PC-3 (cell line): ENCODE measurements around the gene EIF4G3. TPM values are rescaled to one million over a fixed set of nuclear protein-coding genes. Genes with fewer than 3 reads are reported as not detected.

Experiments used
- ATAC-seq: fragments of 200-7000 bp; cut with Tn5 transposase; 2 replicates; pipeline ENCODE4 v1.9.1; 2020; ENCODE audit warnings: mild to moderate bottlenecking, moderate library complexity
- BruUV-seq: library from RNA; stranded (reverse); fragments of 400-500 nt; replicated peaks from 2 replicates; lab custom pipeline; 2021; lab: Mats Ljungman, UMichigan
- CTCF ChIA-PET: fragments of 300-600 bp; sonication (Branson Sonifier 250); formaldehyde crosslinking; loops from one replicate; lab custom pipeline; 2022; ENCODE audit warnings: antibody characterized with exemption; lab: Charles Lee
- POLR2A ChIA-PET: fragments of 300-600 bp; sonication (Branson Sonifier 250); formaldehyde crosslinking; loops from one replicate; lab custom pipeline; 2022; ENCODE audit warnings: antibody characterized with exemption; ENCODE audit not compliant: unreplicated experiment; lab: Charles Lee
- DNase-seq: peaks from one replicate; pipeline ENCODE4 v3.0.0-alpha.2; 2015
- H2AFZ ChIP-seq: fragments of 300-600 bp; sonication (generic); 2 replicates; pipeline ENCODE4 v1.6.0; 2016; ENCODE audit warnings: antibody characterized with exemption, low read length
- H3F3A ChIP-seq: fragments of 300-600 bp; sonication (generic); one replicate; pipeline ENCODE4 v1.6.0; 2017; ENCODE audit warnings: antibody characterized with exemption, low read length, control low read depth, mild to moderate bottlenecking; ENCODE audit not compliant: unreplicated experiment
- H3K27ac ChIP-seq: fragments of 300-600 bp; sonication (generic); 2 replicates; pipeline ENCODE4 v1.5.1; 2016; ENCODE audit warnings: mild to moderate bottlenecking, low read length
- H3K27me3 ChIP-seq: fragments of 300-600 bp; sonication (generic); 2 replicates; pipeline ENCODE4 v1.6.1; 2016; ENCODE audit warnings: low read length, mixed read lengths
- H3K36me3 ChIP-seq: fragments of 300-600 bp; sonication (generic); 2 replicates; pipeline ENCODE4 v1.6.1; 2016; ENCODE audit warnings: low read depth, mixed run types, low read length, mixed read lengths
- H3K4me1 ChIP-seq: fragments of 300-600 bp; sonication (generic); 2 replicates; pipeline ENCODE4 v1.5.1; 2016; ENCODE audit warnings: low read length; ENCODE audit not compliant: insufficient read depth
- H3K4me2 ChIP-seq: fragments of 300-600 bp; sonication (generic); 2 replicates; pipeline ENCODE4 v1.6.0; 2016; ENCODE audit warnings: low read length
- H3K4me3 ChIP-seq: fragments of 300-600 bp; sonication (generic); 2 replicates; pipeline ENCODE4 v1.5.1; 2016; ENCODE audit warnings: mild to moderate bottlenecking, low read length, mixed read lengths
- H3K79me2 ChIP-seq: fragments of 300-600 bp; sonication (generic); 2 replicates; pipeline ENCODE4 v1.6.1; 2017; ENCODE audit warnings: low read length, mixed read lengths
- H3K9ac ChIP-seq: fragments of 300-600 bp; sonication (generic); 2 replicates; pipeline ENCODE4 v1.6.0; 2016; ENCODE audit warnings: mild to moderate bottlenecking, low read length
- H3K9me2 ChIP-seq: fragments of 300-600 bp; sonication (generic); replicated peaks from 2 replicates; pipeline ENCODE4 v1.6.1; 2016; ENCODE audit warnings: mixed run types, low read length, mixed read lengths
- H3K9me3 ChIP-seq: fragments of 300-600 bp; sonication (generic); 2 replicates; pipeline ENCODE4 v1.6.1; 2016; ENCODE audit warnings: low read length, mixed read lengths
- H4K20me1 ChIP-seq: fragments of 300-600 bp; sonication (generic); 2 replicates; pipeline ENCODE4 v1.6.1; 2016; ENCODE audit warnings: low read length, mixed read lengths
- EZH2 ChIP-seq: fragments of 300-600 bp; sonication (generic); IDR thresholded peaks from one replicate; pipeline ENCODE4 v1.6.1; 2017; ENCODE audit warnings: antibody characterized with exemption, mild to moderate bottlenecking, low read length; ENCODE audit not compliant: unreplicated experiment
- EZH2phosphoT487 ChIP-seq: fragments of 300-600 bp; sonication (generic); IDR thresholded peaks from 2 replicates; pipeline ENCODE4 v1.6.1; 2018; ENCODE audit warnings: mild to moderate bottlenecking, antibody characterized with exemption, low read length, borderline replicate concordance
- intact Hi-C: fragments of 100-400 bp; cut with micrococcal nuclease; formaldehyde crosslinking; loops from 2 replicates; pipeline ENCODE4 v1.9.0; 2023
- total RNA-seq: library from RNA; depleted of rRNA; stranded (reverse); fragments of >200 nt; gene quantifications from 2 replicates; pipeline ENCODE4 v1.2.3, GENCODE V29; 2014
- TF ChIP-seq, protein P1 (sequence below): fragments of 300-600 bp; sonication (generic); conservative IDR thresholded peaks from 2 replicates; pipeline ENCODE4 v1.5.1; 2017; ENCODE audit warnings: antibody characterized with exemption, low read depth, mild to moderate bottlenecking, low read length

Gene EIF4G3
- total RNA-seq, 1 experiment from 2014 or later, result 16.9 TPM

DNA sequence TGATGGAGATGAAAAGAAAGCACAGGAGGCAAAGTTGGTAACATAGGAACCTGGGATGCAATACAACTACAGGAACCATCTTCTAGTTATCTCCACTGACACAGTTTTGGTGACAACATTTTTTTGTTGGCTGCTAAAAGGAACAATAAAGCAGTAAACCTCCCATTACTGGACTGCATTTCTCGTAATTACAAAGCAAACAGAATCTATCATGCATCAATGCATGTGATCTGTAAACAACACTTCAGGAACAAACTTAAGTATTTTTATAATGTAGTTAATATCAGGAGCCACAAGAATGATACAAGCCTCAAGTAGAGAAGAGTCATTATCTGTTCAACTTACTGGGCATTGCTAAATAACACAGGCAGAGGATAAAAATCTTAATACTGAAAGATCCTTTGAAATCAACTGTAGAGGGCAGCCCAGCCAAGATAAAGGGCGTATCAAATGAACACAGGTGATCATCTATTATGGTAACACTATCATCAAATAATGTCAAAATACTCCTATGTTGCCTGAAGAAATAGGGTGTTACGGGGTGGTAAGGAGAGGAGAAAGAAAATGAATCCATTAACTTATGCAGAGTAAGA lies 193.3 kb downstream of the EIF4G3 start:
- ATAC-seq (peak; percentile 51), DNase-seq (peak; percentile 12)
- Histone ChIP-seq H3K27me3 (no peaks in the 10 kb centered on the region), H3K9me2 (no peaks in the 10 kb centered on the region), H3K9me3 (no peaks in the 10 kb centered on the region), H3K4me3 (no peak overlapping the region), H3K4me2 (no peak overlapping the region), H3F3A (no peaks in the 10 kb centered on the region), H3K4me1 (peaks cover 7% of the 10 kb centered on the region; the same call in 1 of the 2 replicates), H3K79me2 (no peaks in the 10 kb centered on the region), H3K9ac (no peak overlapping the region), H4K20me1 (no peaks in the 10 kb centered on the region), H2AFZ (no peak overlapping the region), H3K27ac (no peak overlapping the region), H3K36me3 (no peaks in the 10 kb centered on the region)
- intact Hi-C loops, result loop anchor here (1.0 to 10.0 kb wide), 3 partner anchors 194 to 289 kb away; partner anchors contain the start of gene EIF4G3
- no TSS peak for BruUV-seq
- POLR2A ChIA-PET, result no interaction called here
- CTCF ChIA-PET, result interaction anchor here (0.6 kb wide), 1 partner anchor 149 kb away, joined by 3 read pairs; no protein-coding TSS in a partner anchor
- no peak for TF ChIP-seq EZH2phosphoT487
- TF ChIP-seq, protein P1, sequence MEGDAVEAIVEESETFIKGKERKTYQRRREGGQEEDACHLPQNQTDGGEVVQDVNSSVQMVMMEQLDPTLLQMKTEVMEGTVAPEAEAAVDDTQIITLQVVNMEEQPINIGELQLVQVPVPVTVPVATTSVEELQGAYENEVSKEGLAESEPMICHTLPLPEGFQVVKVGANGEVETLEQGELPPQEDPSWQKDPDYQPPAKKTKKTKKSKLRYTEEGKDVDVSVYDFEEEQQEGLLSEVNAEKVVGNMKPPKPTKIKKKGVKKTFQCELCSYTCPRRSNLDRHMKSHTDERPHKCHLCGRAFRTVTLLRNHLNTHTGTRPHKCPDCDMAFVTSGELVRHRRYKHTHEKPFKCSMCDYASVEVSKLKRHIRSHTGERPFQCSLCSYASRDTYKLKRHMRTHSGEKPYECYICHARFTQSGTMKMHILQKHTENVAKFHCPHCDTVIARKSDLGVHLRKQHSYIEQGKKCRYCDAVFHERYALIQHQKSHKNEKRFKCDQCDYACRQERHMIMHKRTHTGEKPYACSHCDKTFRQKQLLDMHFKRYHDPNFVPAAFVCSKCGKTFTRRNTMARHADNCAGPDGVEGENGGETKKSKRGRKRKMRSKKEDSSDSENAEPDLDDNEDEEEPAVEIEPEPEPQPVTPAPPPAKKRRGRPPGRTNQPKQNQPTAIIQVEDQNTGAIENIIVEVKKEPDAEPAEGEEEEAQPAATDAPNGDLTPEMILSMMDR, result peak; percentile 58

DNA sequence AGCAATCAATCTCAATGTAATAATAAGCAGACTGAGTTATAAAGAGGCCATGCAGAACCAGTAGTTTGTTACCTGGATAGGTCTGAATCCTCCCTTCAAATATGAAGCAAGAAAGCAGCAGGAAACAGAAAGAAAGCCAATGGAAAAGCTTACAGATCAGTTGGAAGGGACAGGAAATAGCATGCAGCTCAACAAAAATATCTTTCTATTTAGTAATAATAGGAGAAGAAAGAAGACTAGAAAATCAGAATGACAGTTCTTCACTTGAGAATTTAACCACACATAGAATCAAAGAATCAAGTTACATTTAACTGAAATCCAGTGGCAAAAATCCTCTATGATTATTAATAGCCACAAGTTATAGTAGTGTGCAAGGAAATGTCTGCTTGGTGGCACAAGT lies 194.4 kb downstream of the EIF4G3 start:
- ChIA-PET CTCF (interaction anchor here (1.4 kb wide), 1 partner anchor 212 kb away, joined by 9 read pairs; no protein-coding TSS in a partner anchor), POLR2A (no interaction called here)
- Histone ChIP-seq H3K9me3 (no peaks in the 10 kb centered on the region), H3K27me3 (no peaks in the 10 kb centered on the region), H3K9me2 (no peaks in the 10 kb centered on the region), H3K4me3 (no peak overlapping the region), H3K4me1 (peaks cover 7% of the 10 kb centered on the region; the same call in 1 of the 2 replicates), H3K27ac (no peak overlapping the region), H3K79me2 (no peaks in the 10 kb centered on the region), H4K20me1 (no peaks in the 10 kb centered on the region), H3K4me2 (no peak overlapping the region), H3F3A (no peaks in the 10 kb centered on the region), H3K9ac (no peak overlapping the region), H2AFZ (no peak overlapping the region), H3K36me3 (no peaks in the 10 kb centered on the region)
- BruUV-seq, result no TSS peak
- ATAC-seq, result no peak; the same call in 1 of the 2 replicates
- DNase-seq, result no peak
- intact Hi-C loops, result loop anchor here (5.0 to 10.0 kb wide), 2 partner anchors 195 to 288 kb away; partner anchors contain the start of gene EIF4G3
- TF ChIP-seq EZH2phosphoT487 (no peak), EZH2 (no peak)
- TF ChIP-seq, protein P1, result no peak

DNA sequence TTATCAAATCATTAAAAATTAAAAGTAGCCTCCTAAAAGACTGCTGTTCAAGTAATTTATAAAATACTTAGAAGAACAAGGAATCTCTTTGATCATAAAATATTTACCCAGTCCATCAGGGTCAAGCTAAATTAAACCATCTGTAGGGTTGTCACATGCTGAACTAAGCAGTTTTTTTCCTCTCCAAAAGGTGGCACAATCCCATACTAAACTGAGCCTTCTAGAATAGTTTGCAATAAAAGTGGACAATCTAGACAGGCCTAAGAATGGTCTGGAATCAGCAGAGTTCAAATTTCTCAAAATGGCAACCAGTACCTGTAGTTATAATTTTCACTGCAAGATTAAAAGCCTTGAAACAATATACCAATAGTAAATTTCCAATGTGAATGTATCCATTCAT lies 194.8 kb downstream of the EIF4G3 start:
- no peaks in the 10 kb centered on the region for H3K36me3 ChIP-seq
- H3K9me3 ChIP-seq, result no peaks in the 10 kb centered on the region
- no peaks in the 10 kb centered on the region for H3K79me2 ChIP-seq
- no peak overlapping the region for H3K4me3 ChIP-seq
- H3F3A ChIP-seq, result no peaks in the 10 kb centered on the region
- DNase-seq (peak; percentile 55), ATAC-seq (peak; percentile 67)
- intact Hi-C loops, result loop anchor here (5.0 to 10.0 kb wide), 2 partner anchors 195 to 287 kb away; partner anchors contain the start of gene EIF4G3
- peaks cover 7% of the 10 kb centered on the region; the same call in 1 of the 2 replicates for H3K4me1 ChIP-seq
- CTCF ChIA-PET, result interaction anchor here (0.5 to 1.4 kb wide), 3 partner anchors 36 to 213 kb away, joined by 3 to 9 read pairs (median 4); no protein-coding TSS in a partner anchor
- no peak for TF ChIP-seq EZH2phosphoT487
- TF ChIP-seq, protein P1, result peak; percentile 63
- no peak overlapping the region for H2AFZ ChIP-seq
- no peaks in the 10 kb centered on the region for H3K9me2 ChIP-seq
- no TSS peak for BruUV-seq
- POLR2A ChIA-PET, result no interaction called here
- H3K4me2 ChIP-seq, result no peak overlapping the region
- H3K9ac ChIP-seq, result no peak overlapping the region
- no peaks in the 10 kb centered on the region for H4K20me1 ChIP-seq
- no peak overlapping the region for H3K27ac ChIP-seq
- no peaks in the 10 kb centered on the region for H3K27me3 ChIP-seq
